Ishikawa (cell line): ENCODE measurements around the gene VWF.

Experiments
- CEBPB ChIP-seq: IDR thresholded peaks from 2 replicates; pipeline ENCODE4 v1.6.1; 2012
- EGR1 ChIP-seq: IDR thresholded peaks from 2 replicates; pipeline ENCODE4 v1.6.1; 2012
- EP300 ChIP-seq: IDR thresholded peaks from 2 replicates; pipeline ENCODE4 v1.6.1; 2012; ENCODE audit warnings: borderline replicate concordance
- FOXM1 ChIP-seq: IDR thresholded peaks from 2 replicates; pipeline ENCODE4 v1.6.1; 2012; ENCODE audit warnings: low read depth, borderline replicate concordance
- NFIC ChIP-seq: IDR thresholded peaks from 2 replicates; pipeline ENCODE4 v1.6.1; 2012
- REST ChIP-seq: IDR thresholded peaks from 2 replicates; pipeline ENCODE4 v1.6.1; 2012; ENCODE audit warnings: low read depth, mild to moderate bottlenecking
- TAF1 ChIP-seq: IDR thresholded peaks from 2 replicates; pipeline ENCODE4 v1.6.1; 2012; ENCODE audit warnings: low read depth, mild to moderate bottlenecking
- TEAD4 ChIP-seq: IDR thresholded peaks from 2 replicates; pipeline ENCODE4 v1.6.1; 2012
- USF1 ChIP-seq: IDR thresholded peaks from 2 replicates; pipeline ENCODE4 v1.6.1; 2012

GRCh38 chr12:5969974-5970690 is 154.3 kb downstream of the VWF start:
- no peak for TF ChIP-seq EGR1
- TF ChIP-seq TEAD4: no peak
- no peak for TF ChIP-seq EP300
- no peak for TF ChIP-seq FOXM1
- TF ChIP-seq USF1: no peak
- no peak for TF ChIP-seq CEBPB
- TF ChIP-seq TAF1: no peak
- no peak for TF ChIP-seq REST
- TF ChIP-seq NFIC: no peak
